Memory B cell (primary cell): ENCODE results near the gene TTC1.

ENCODE experiments used
- ATAC-seq: fragments of 150-1000 bp; cut with Tn5 transposase; 2 replicates; pipeline ENCODE4 v1.10.0; 2021; ENCODE audit warnings: low read depth, mild to moderate bottlenecking, moderate library complexity
- DNase-seq, 2 donors: peaks; one replicate each; pipeline ENCODE4 v3.0.0; 2022; ENCODE audit warnings: low spot score in 2 of 2
- H3K27ac Mint-ChIP-seq: one replicate; pipeline ENCODE4 v1.8.0; 2022; ENCODE audit warnings: mild to moderate bottlenecking, moderate library complexity, mixed read lengths
- H3K27me3 Mint-ChIP-seq: one replicate; pipeline ENCODE4 v1.8.0; 2022; ENCODE audit warnings: mixed read lengths
- H3K36me3 Mint-ChIP-seq: one replicate; pipeline ENCODE4 v1.8.0; 2022; ENCODE audit warnings: mild to moderate bottlenecking, mixed read lengths
- H3K4me1 Mint-ChIP-seq: one replicate; pipeline ENCODE4 v1.8.0; 2022; ENCODE audit warnings: mixed read lengths
- H3K4me3 Mint-ChIP-seq: one replicate; pipeline ENCODE4 v1.8.0; 2022; ENCODE audit warnings: mild to moderate bottlenecking, moderate library complexity, mixed read lengths
- H3K9me3 Mint-ChIP-seq: one replicate; pipeline ENCODE4 v1.8.0; 2022; ENCODE audit warnings: mixed read lengths

TTC1 gene

DNA sequence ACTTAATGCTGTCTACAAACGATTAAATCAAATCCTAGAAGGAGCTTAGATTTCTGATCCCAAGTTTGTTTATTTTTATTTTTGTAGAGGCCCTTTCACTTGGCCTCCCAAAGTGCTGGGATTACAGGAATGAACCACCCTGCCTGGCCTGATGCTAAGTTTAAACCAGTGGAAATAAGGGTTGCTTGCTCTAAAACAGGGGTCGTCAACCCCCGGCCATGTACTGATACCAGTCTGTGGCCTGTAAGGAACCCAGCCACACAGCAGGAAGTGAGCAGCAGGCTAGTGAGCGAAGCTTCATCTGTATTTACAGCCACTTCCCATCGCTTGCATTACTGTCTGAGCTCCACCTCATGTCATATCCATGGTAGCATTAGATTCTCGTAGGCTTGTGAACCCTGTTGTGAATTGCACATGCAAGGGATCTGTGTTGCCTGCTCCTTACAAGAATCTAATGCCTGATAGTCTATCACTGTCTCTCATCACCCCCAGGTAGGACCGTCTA lies 11.4 kb downstream of the TTC1 start:
- Mint-ChIP-seq H3K27me3 (no peaks in the 10 kb centered on the region), H3K27ac (no peak overlapping the region), H3K9me3 (no peaks in the 10 kb centered on the region), H3K36me3 (peaks cover 24% of the 10 kb centered on the region), H3K4me1 (peaks cover 13% of the 10 kb centered on the region), H3K4me3 (no peak overlapping the region)
- DNase-seq (no peak), ATAC-seq (no peak)

DNA sequence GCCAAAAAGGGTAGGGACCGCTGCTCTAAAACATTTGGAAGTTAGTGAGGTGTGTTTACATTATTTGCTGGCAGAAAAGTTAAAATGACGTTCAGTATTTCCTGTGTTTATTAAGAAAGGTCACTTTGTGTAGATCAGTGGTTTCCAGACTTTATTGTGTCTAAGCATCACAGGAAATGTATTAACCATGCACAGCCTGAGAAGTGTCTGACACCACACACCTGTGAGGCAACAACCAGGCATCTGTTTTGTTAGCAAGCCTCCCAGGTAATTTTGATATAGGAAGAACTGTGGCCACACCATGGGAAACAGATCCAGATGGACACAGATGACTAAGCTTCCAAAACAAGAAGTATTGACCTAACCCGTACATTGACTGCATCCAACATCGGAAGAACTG lies 12.0 kb downstream of the TTC1 start:
- DNase-seq (no peak), ATAC-seq (no peak)
- H3K27ac Mint-ChIP-seq = no peak overlapping the region
- H3K27me3 Mint-ChIP-seq = no peaks in the 10 kb centered on the region
- H3K4me3 Mint-ChIP-seq = no peak overlapping the region
- H3K9me3 Mint-ChIP-seq = no peaks in the 10 kb centered on the region
- H3K4me1 Mint-ChIP-seq = peaks cover 13% of the 10 kb centered on the region
- H3K36me3 Mint-ChIP-seq = peaks cover 24% of the 10 kb centered on the region

DNA sequence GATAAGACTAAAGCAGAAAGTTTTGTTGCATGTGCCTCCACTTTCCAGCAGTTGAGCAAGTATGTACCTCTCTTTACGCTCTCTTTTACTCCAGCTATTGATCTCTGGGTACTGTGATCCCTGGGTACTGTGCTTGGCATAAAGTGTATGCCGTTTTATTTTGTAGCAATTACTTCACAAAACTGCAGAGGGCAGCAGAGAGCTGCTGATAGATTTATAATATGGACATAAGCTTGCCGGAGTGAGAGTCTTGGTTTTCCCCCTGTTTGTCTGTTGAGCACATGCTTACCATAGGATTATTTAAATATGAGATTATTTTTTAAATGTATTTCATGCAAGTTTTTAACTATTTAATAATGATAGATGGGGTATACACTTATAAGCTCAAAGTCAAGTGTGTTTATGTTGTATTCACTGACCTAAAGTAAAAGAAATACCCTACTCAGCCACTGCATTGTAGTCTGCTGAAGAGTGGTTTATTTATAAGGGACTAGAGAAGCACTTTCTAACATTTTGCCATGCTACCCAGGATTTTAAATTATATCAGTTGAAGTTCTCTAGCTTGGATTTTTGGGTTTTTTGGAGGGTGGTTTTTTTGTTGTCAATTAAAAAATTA lies 13.0 kb downstream of the TTC1 start:
- peaks cover 29% of the 10 kb centered on the region for H3K36me3 Mint-ChIP-seq
- ATAC-seq (peak; percentile 98), DNase-seq (peak; percentile 46 to 59)
- no peaks in the 10 kb centered on the region for H3K27me3 Mint-ChIP-seq
- no peaks in the 10 kb centered on the region for H3K9me3 Mint-ChIP-seq
- no peak overlapping the region for H3K27ac Mint-ChIP-seq
- peaks cover 13% of the 10 kb centered on the region for H3K4me1 Mint-ChIP-seq
- H3K4me3 Mint-ChIP-seq = no peak overlapping the region

DNA sequence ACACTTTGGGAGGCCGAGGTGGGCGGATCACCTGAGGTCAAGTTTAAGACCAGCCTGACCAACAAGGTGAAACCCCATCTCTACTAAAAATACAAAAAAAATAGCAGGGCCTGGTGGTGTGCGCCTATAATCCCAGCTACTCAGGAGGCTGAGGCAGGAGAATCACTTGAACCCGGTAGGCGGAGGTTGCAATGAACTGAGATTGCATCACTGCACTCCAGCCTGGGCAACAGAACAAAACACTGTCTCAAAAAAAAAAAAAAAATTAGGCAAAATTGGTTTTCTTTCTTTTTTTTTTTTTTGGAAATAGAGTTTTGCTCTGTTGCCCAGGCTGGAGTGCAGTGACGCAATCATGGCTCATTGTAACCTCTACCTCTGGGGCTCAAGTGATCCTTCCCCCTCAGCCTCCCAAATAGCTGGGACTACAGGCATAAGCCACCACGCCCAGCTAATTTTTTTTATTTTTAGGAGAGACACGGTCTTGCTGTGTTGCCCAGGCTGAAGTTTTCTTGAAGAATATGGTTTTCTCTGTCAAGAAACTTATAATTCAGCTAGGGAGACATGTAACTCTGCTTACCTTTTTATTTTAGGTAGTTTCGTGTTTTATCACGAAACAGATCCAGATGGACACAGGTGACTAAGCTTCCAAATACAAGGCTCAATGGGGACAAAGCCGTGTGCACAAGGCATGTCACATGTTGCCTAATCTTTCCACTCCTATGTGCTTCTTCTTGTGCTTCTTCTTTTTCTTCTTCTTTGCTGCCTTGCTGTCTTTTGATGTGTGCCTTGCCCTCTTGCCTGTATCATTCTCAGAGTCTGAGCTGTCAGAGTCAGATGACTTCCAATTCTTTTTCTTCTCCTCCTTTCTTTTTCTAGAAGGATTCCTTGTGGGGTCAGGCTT lies 14.3 kb downstream of the TTC1 start:
- Mint-ChIP-seq H3K4me3 (no peak overlapping the region), H3K27me3 (no peaks in the 10 kb centered on the region), H3K27ac (no peak overlapping the region)

DNA sequence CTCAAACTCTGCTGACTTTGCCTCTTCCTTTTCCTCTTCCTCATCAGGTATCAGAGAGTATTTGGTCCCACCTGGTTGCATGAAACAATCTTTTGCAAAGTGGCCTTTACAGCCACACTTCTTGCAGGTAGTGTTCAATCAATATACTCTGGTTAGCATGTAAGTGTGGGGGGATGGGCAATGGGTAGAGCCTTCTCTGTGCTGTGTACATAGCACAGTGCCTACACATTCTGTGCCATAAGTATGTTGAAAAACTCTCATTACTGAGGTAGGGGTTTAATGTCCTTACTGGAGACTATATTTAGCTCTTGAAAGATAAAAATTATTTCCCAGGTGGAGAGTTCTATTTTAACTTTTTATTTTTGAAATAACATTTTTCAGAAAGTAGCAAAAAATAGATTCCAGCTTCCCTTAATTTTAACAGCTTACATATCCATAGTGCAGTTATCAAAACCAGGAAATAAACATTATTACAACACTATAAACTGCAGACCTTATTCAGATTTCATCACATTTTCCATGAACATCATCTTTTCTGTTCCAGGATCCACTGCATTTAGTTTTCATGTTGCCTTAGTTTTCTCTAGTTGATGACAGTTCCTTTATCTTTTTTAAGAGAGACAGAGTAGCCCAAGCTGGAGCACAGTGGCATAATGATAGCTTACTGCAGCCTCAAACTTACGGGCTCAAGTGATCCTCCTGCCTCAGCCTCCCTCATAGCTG lies 15.1 kb downstream of the TTC1 start:
- H3K36me3 Mint-ChIP-seq = peaks cover 29% of the 10 kb centered on the region
- peaks cover 10% of the 10 kb centered on the region for H3K4me1 Mint-ChIP-seq
- DNase-seq = no peak
- no peaks in the 10 kb centered on the region for H3K9me3 Mint-ChIP-seq
- no peak for ATAC-seq
- H3K27me3 Mint-ChIP-seq = no peaks in the 10 kb centered on the region
- H3K27ac Mint-ChIP-seq = peak overlapping the region; percentile 67
- H3K4me3 Mint-ChIP-seq = no peak overlapping the region

More for the DNA sequence above, 14.3 kb downstream of the TTC1 start:
- DNase-seq (no peak), ATAC-seq (no peak)
- Mint-ChIP-seq H3K36me3 (peaks cover 32% of the 10 kb centered on the region), H3K4me1 (peaks cover 13% of the 10 kb centered on the region), H3K9me3 (no peaks in the 10 kb centered on the region)

DNA sequence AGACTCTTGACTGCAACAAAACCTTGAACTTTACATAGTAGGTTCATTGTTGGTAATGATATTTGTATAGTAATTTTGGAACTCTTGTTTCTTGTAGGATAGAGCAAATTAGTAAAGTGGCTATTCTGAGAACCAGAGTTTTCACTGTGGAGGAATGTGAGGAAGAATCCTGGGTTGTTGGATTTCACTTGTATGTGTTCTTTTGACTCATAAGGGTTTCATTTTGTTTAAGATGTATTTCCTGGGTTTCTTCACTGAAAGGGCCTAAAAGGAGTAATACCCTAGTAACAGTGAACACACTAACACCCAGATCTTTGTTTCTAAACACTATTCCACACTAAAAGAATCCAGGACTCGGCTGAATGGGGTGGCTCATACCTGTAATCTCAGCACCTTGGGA lies 20.1 kb downstream of the TTC1 start:
- no peaks in the 10 kb centered on the region for H3K27me3 Mint-ChIP-seq
- no peak overlapping the region for H3K4me3 Mint-ChIP-seq
- ATAC-seq = no peak

DNA sequence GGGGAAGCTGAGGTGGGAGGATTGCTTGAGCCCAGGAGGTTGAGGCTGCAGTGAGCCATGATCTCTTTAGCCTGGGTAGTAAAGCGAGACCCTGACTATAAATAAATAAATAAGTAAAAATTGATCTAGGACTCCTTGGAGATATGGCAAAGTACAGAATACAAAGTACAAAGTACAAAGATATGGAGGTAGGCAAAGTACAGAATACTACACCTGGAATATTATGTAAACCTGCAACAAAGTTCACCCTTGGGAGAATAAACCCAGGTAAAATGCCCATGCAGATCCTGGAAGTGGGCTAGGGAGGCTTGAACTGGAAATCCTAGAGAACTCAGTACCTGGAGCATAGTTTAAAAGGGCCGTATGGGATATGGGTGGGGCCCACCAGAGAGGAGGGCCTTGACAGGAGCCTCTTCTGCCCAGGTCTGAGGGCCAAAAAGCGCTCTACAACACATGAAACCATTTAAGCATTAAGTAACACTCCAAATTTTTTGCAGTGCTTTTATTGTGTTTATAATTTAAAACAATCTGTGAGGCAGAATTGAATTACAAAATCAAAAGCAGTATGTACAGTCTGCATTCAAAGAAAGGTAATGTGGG lies 20.7 kb downstream of the TTC1 start:
- Mint-ChIP-seq H3K9me3 (no peaks in the 10 kb centered on the region), H3K36me3 (peaks cover 19% of the 10 kb centered on the region), H3K27ac (no peak overlapping the region), H3K27me3 (no peaks in the 10 kb centered on the region), H3K4me1 (peaks cover 5% of the 10 kb centered on the region), H3K4me3 (no peak overlapping the region)
- ATAC-seq (no peak), DNase-seq (no peak)

More for the DNA sequence above, 20.1 kb downstream of the TTC1 start:
- Mint-ChIP-seq H3K4me1 (peaks cover 5% of the 10 kb centered on the region), H3K9me3 (no peaks in the 10 kb centered on the region), H3K36me3 (peaks cover 23% of the 10 kb centered on the region), H3K27ac (no peak overlapping the region)
- no peak for DNase-seq

DNA sequence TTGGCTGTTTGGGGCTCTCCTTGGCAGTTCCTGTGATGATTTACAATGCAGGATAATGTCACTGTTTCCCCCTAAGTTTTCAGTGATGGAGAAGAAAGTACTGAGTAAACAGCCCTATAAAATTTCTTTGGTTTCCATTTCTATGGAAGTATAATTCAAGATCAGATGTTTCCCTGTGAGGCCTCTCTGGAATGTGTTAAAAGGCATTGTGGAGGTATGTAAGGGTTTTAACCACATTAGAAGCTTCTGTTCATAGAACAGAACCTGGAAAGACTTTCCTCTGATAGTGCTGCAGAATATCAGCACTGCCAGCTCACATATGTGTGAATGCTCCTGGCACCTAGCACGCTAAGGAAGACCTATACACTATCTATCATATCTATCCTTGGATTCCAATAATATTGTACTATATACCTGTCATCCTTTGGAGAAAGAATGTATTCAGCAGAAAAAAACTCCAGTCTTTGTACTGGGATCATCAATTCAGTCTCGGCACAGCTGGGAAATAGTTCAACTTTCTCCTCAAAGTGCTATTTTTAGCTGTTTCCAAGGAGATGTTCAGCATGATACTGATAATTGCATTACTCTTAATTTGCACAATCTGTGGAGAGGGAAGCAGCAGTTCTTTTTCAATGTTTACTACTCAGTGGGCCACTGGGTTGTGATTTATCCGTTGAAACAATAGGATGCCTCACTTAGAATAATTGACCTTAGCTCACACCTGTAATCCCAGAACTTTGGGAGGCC lies 21.9 kb downstream of the TTC1 start:
- H3K4me1 Mint-ChIP-seq = peaks cover 5% of the 10 kb centered on the region
- H3K27me3 Mint-ChIP-seq = no peaks in the 10 kb centered on the region
- DNase-seq (no peak), ATAC-seq (no peak)
- H3K9me3 Mint-ChIP-seq = no peaks in the 10 kb centered on the region
- H3K27ac Mint-ChIP-seq = no peak overlapping the region
- H3K4me3 Mint-ChIP-seq = no peak overlapping the region
- peaks cover 19% of the 10 kb centered on the region for H3K36me3 Mint-ChIP-seq

DNA sequence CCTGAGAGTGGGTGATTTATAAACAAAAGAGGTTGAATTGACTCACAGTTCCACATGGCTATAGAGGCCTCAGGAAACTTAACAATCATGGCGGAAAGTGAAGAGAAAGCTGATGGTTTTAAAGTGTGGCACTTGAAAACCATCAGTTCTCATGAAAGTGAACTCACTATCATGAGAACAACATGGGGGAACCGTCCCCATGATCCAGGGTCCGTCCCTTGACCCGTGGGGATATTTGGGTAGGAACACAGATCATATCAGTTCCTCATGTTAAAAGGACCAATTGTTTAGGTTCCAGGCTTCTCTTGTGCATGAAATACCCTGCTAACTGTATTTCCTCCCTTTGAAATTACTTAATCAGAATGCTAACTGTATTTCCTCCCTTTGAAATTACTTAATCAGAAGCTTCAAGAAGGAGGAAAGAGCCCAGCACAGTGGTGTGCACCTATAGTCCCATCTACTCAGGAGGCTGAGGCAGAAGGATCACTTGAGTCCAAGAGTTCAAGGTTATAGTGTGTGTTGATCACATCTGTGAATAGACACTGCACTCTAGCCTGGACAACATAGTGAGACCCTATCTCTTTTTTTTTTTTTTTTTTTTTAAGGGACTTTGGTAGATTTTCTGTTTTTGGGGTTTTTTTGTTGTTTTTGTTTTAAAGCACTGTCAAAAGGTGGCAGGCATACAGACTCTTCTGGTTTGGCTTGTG lies 24.8 kb downstream of the TTC1 start:
- DNase-seq = no peak
- Mint-ChIP-seq H3K4me1 (peaks cover 5% of the 10 kb centered on the region), H3K4me3 (no peak overlapping the region), H3K27ac (no peak overlapping the region), H3K9me3 (no peaks in the 10 kb centered on the region), H3K36me3 (peaks cover 27% of the 10 kb centered on the region), H3K27me3 (no peaks in the 10 kb centered on the region)
- no peak for ATAC-seq

DNA sequence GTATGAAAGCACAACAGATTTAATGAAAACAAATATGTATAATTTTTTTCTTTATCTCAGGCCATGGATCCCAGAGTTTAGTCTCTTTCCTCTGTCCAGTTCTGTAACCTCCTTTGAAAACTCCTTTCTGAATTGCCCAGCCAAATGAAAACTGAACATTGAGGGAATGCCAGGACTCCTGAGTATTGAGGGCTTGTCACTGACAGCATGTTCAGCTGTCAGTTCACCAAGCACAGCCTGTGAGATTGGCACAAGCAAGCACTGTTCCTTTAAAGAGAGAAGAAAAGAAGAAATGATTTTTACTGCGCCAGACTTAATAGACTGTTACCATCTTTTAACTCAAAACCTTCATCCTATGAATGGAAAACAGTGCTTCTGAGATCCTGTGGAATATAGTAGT lies 27.3 kb downstream of the TTC1 start:
- Mint-ChIP-seq H3K27me3 (no peaks in the 10 kb centered on the region), H3K4me1 (peaks cover 5% of the 10 kb centered on the region), H3K4me3 (no peak overlapping the region), H3K36me3 (peaks cover 28% of the 10 kb centered on the region), H3K27ac (peak overlapping the region; percentile 14), H3K9me3 (no peaks in the 10 kb centered on the region)
- DNase-seq = no peak
- ATAC-seq = no peak

DNA sequence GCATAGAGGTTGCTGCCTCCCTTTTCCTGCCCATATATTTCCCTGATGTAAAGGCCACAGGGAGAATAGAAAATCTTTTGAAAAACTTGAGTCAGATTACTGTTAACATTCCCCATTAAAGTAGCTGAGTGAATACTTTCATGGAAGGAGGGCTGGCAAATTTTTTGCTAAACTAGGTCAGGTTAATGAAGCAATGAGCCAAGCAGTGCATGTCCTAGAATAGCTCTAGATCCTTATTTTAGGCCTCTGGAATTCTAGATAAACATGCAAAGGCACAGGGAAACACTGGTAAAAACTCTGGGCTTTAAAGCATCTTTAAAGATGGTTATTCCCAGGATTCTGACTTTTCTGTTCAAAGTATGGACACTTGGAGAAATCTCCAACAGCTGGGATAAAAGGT lies 27.9 kb downstream of the TTC1 start:
- ATAC-seq (no peak), DNase-seq (no peak)
- no peaks in the 10 kb centered on the region for H3K27me3 Mint-ChIP-seq
- H3K4me1 Mint-ChIP-seq = peaks cover 5% of the 10 kb centered on the region
- H3K27ac Mint-ChIP-seq = no peak overlapping the region
- no peaks in the 10 kb centered on the region for H3K9me3 Mint-ChIP-seq
- peaks cover 28% of the 10 kb centered on the region for H3K36me3 Mint-ChIP-seq
- no peak overlapping the region for H3K4me3 Mint-ChIP-seq

DNA sequence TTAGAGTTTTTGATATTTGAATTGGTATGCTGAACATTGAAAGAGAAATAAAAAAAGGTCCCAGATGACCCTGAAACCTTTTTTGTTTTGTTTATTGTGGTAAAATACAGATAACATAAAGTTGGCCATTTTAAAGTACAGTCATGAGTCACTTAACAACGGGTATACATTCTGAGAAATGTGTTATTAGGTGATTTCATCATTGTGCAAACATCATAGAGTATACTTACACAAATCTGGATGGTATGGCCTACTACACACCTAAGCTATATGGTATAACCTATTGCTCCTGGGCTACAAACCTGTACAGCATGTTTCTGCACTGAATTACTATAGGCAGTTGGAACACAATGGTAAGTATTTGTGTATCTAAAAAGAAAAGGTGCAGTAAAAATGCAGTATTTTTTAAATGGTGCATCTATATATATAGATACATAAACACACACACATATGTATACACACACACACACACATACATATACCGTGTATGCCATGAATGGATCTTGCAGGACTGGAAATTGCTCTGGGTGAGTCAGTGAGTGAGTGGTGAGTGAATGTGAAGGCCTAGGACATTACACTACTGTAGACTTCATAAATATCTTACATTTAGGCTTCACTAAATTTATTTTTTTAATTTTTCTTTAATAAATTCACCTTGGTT lies 31.0 kb downstream of the TTC1 start:
- DNase-seq (no peak), ATAC-seq (no peak)
- Mint-ChIP-seq H3K36me3 (peaks cover 28% of the 10 kb centered on the region), H3K4me3 (no peak overlapping the region), H3K27ac (peak overlapping the region; percentile 53), H3K9me3 (no peaks in the 10 kb centered on the region), H3K4me1 (no peaks in the 10 kb centered on the region), H3K27me3 (no peaks in the 10 kb centered on the region)
